H1 (cell line): ENCODE measurements around the gene CNTN6. TPM values are rescaled to one million over a fixed set of nuclear protein-coding genes. Genes with fewer than 3 reads are reported as not detected.

Source experiments
- CTCF ChIA-PET: fragments of 300-600 bp; sonication (Branson Sonifier 250); formaldehyde crosslinking; loops from one replicate; lab custom pipeline; 2021; ENCODE audit not compliant: partially characterized antibody; lab: Charles Lee
- POLR2A ChIA-PET: fragments of 300-600 bp; sonication (Branson Sonifier 250); formaldehyde crosslinking; loops from one replicate; lab custom pipeline; 2021; ENCODE audit warnings: inconsistent platforms; ENCODE audit not compliant: partially characterized antibody; lab: Charles Lee
- DNase-seq, 2 experiments: peaks; one replicate each; pipeline versions ENCODE4 v3.0.0 to v3.0.0-alpha.2; 2010 to 2022; ENCODE audit warnings: low spot score in 2 of 2, low read depth in 1 of 2, mixed read lengths in 1 of 2
- FAIRE-seq: peaks from 2 replicates; lab custom pipeline; 2011; peaks lifted over from hg19 to GRCh38; lab: Jason Lieb, UNC
- H2AFZ ChIP-seq: 2 replicates; pipeline ENCODE4 v1.8.1; 2012; ENCODE audit warnings: low read length, inconsistent platforms
- H2AK5ac ChIP-seq: 2 replicates; pipeline ENCODE4 v1.6.1; 2013; ENCODE audit warnings: low read depth, low read length
- H2BK120ac ChIP-seq: replicated peaks from 2 replicates; pipeline ENCODE3; 2013; ENCODE audit warnings: low read depth, low read length, inconsistent platforms
- H2BK12ac ChIP-seq: 2 replicates; pipeline ENCODE4 v1.6.1; 2013; ENCODE audit warnings: low read depth, low read length
- H2BK15ac ChIP-seq: 2 replicates; pipeline ENCODE4 v1.6.1; 2013; ENCODE audit warnings: low read length
- H2BK20ac ChIP-seq: 2 replicates; pipeline ENCODE4 v1.6.1; 2013; ENCODE audit warnings: low read length
- H2BK5ac ChIP-seq: 2 replicates; pipeline ENCODE4 v1.6.1; 2013; ENCODE audit warnings: low read depth, low read length
- H3K14ac ChIP-seq: 2 replicates; pipeline ENCODE4 v1.6.1; 2013; ENCODE audit warnings: inconsistent platforms; ENCODE audit not compliant: insufficient read length
- H3K18ac ChIP-seq: 2 replicates; pipeline ENCODE4 v1.6.1; 2013; ENCODE audit warnings: low read length; ENCODE audit errors: extremely low read depth
- H3K23ac ChIP-seq: 2 replicates; pipeline ENCODE4 v1.6.1; 2013; ENCODE audit warnings: inconsistent platforms; ENCODE audit not compliant: insufficient read length
- H3K23me2 ChIP-seq: 2 replicates; pipeline ENCODE4 v1.6.1; 2013; ENCODE audit warnings: low read depth, low read length
- H3K27ac ChIP-seq: 2 replicates; pipeline ENCODE4 v1.6.1; 2011; ENCODE audit warnings: low read depth, low read length, inconsistent platforms
- H3K27me3 ChIP-seq, 4 experiments: replicated peaks in 1 of 4; 1 replicate in 1 of 4; 2 replicates in 3 of 4; pipeline versions ENCODE4 v1.6.1 to v1.8.1; 2011 to 2013; ENCODE audit warnings: low read length in 3 of 4, mild to moderate bottlenecking in 3 of 4, inconsistent platforms in 2 of 4, mixed read lengths in 2 of 4, moderate library complexity in 1 of 4; ENCODE audit not compliant: control insufficient read depth in 3 of 4, insufficient read depth in 3 of 4; ENCODE audit errors: extremely low read depth in 1 of 4
- H3K36me3 ChIP-seq, 4 experiments: 2 replicates each; pipeline versions ENCODE4 v1.6.1 to v1.8.1; 2011 to 2013; ENCODE audit warnings: mild to moderate bottlenecking in 4 of 4, low read length in 3 of 4, moderate library complexity in 2 of 4, control low read depth in 1 of 4, inconsistent platforms in 1 of 4; ENCODE audit not compliant: insufficient read depth in 4 of 4, control insufficient read depth in 2 of 4
- H3K4ac ChIP-seq: replicated peaks from 2 replicates; pipeline ENCODE3; 2013; ENCODE audit warnings: low read length, low read depth, mixed read lengths, inconsistent platforms; ENCODE audit not compliant: insufficient read length
- H3K4me1 ChIP-seq, 4 experiments: replicated peaks in 1 of 4; 1 replicate in 1 of 4; 2 replicates in 3 of 4; pipeline versions ENCODE4 v1.6.1 to v1.8.1; 2011 to 2013; ENCODE audit warnings: low read length in 3 of 4, inconsistent platforms in 2 of 4, mixed read lengths in 1 of 4; ENCODE audit not compliant: insufficient read depth in 4 of 4, control insufficient read depth in 3 of 4
- H3K4me2 ChIP-seq, 2 experiments: 2 replicates each; pipeline versions ENCODE4 v1.6.1 to v1.8.1; 2011 to 2013; ENCODE audit warnings: low read depth in 2 of 2, low read length in 2 of 2, control low read depth in 1 of 2, inconsistent platforms in 1 of 2, mild to moderate bottlenecking in 1 of 2; ENCODE audit not compliant: insufficient read depth in 1 of 2
- H3K4me3 ChIP-seq, 4 experiments: fragments of 200-600, 300-600 bp in 1 of 4; sonication (generic), shearing (Covaris generic), sonication (Bioruptor Twin) in 1 of 4; 2 replicates each; pipeline versions ENCODE4 v1.5.1 to v1.8.1; 2011 to 2016; ENCODE audit warnings: low read length in 4 of 4, low read depth in 3 of 4, control low read depth in 2 of 4, inconsistent platforms in 2 of 4, mild to moderate bottlenecking in 2 of 4, mixed read lengths in 1 of 4, moderate library complexity in 1 of 4; ENCODE audit not compliant: insufficient read depth in 2 of 4; ENCODE audit errors: extremely low read depth in 1 of 4
- H3K56ac ChIP-seq: replicated peaks from 2 replicates; pipeline ENCODE3; 2013; ENCODE audit warnings: low read depth, mild to moderate bottlenecking, mixed read lengths, low read length, inconsistent platforms; ENCODE audit not compliant: insufficient read length
- H3K79me1 ChIP-seq: 2 replicates; pipeline ENCODE4 v1.6.1; 2013; ENCODE audit warnings: low read depth, low read length, control low read depth
- H3K79me2 ChIP-seq, 2 experiments: 2 replicates each; pipeline versions ENCODE4 v1.6.1 to v1.8.1; 2012 to 2013; ENCODE audit warnings: low read length in 2 of 2, mild to moderate bottlenecking in 2 of 2, inconsistent platforms in 1 of 2; ENCODE audit not compliant: insufficient read depth in 2 of 2, control insufficient read depth in 1 of 2
- H3K9ac ChIP-seq, 4 experiments: replicated peaks in 1 of 4; 1 replicate in 1 of 4; 2 replicates in 3 of 4; pipeline versions ENCODE4 v1.6.1 to v1.8.1; 2011 to 2013; ENCODE audit warnings: low read depth in 3 of 4, low read length in 3 of 4, control low read depth in 2 of 4, mild to moderate bottlenecking in 2 of 4, moderate library complexity in 2 of 4, inconsistent platforms in 1 of 4; ENCODE audit errors: extremely low read depth in 1 of 4
- H3K9me3 ChIP-seq, 2 experiments: 2 replicates each; pipeline versions ENCODE4 v1.6.1 to v1.8.1; 2012 to 2013; ENCODE audit warnings: mild to moderate bottlenecking in 2 of 2, moderate library complexity in 2 of 2, control low read depth in 1 of 2, inconsistent platforms in 1 of 2, low read depth in 1 of 2, low read length in 1 of 2, mixed read lengths in 1 of 2; ENCODE audit not compliant: insufficient read depth in 2 of 2
- H4K20me1 ChIP-seq, 2 experiments: replicated peaks in 1 of 2; 2 replicates each; pipeline versions ENCODE3 to v1.8.1; 2011 to 2013; ENCODE audit warnings: inconsistent platforms in 2 of 2, low read length in 2 of 2, mild to moderate bottlenecking in 1 of 2; ENCODE audit not compliant: insufficient read depth in 2 of 2, control insufficient read depth in 1 of 2
- H4K5ac ChIP-seq: 2 replicates; pipeline ENCODE4 v1.6.1; 2013; ENCODE audit warnings: low read length, low read depth, mixed read lengths, inconsistent platforms; ENCODE audit not compliant: insufficient read length
- H4K8ac ChIP-seq: 2 replicates; pipeline ENCODE4 v1.8.0; 2013; ENCODE audit warnings: mild to moderate bottlenecking, moderate library complexity, low read length, inconsistent platforms; ENCODE audit not compliant: insufficient read depth; ENCODE audit errors: extremely low read depth
- H4K91ac ChIP-seq: replicated peaks from 2 replicates; pipeline ENCODE3; 2013; ENCODE audit warnings: low read length, mixed read lengths, inconsistent platforms; ENCODE audit not compliant: insufficient read length
- ASH2L ChIP-seq: fragments of 200-600, 300-600 bp; sonication (generic); IDR thresholded peaks from one replicate; pipeline ENCODE4 v1.7.1; 2017; ENCODE audit warnings: low read length
- ATF3 ChIP-seq: IDR thresholded peaks from 2 replicates; pipeline ENCODE4 v1.6.1; 2011; ENCODE audit warnings: low read depth, mild to moderate bottlenecking, low read length; ENCODE audit not compliant: insufficient read depth
- EP300 ChIP-seq, 2 experiments: IDR thresholded peaks; 1 replicate in 1 of 2; 2 replicates in 1 of 2; pipeline ENCODE4 v1.6.1; 2011 to 2012; ENCODE audit warnings: low read depth in 2 of 2, low read length in 2 of 2, mild to moderate bottlenecking in 2 of 2, borderline replicate concordance in 1 of 2, inconsistent platforms in 1 of 2, moderate library complexity in 1 of 2
- GTF2F1 ChIP-seq: IDR thresholded peaks from 2 replicates; pipeline ENCODE4 v1.6.1; 2012; ENCODE audit warnings: low read depth, low read length, improper control_type of control experiment, borderline replicate concordance
- JUND ChIP-seq: IDR thresholded peaks from 2 replicates; pipeline ENCODE4 v1.6.1; 2011; ENCODE audit warnings: mild to moderate bottlenecking, improper control_type of control experiment, low read length
- RBBP5 ChIP-seq: IDR thresholded peaks from 2 replicates; pipeline ENCODE4 v1.7.1; 2012; ENCODE audit warnings: low read depth, mild to moderate bottlenecking, inconsistent platforms, low read length, moderate library complexity, borderline replicate concordance
- RXRA ChIP-seq: IDR thresholded peaks from 2 replicates; pipeline ENCODE4 v1.6.1; 2011; ENCODE audit warnings: low read depth, mild to moderate bottlenecking, low read length, moderate library complexity; ENCODE audit not compliant: insufficient read depth
- SAP30 ChIP-seq: fragments of 300-600 bp; sonication (generic); IDR thresholded peaks from 2 replicates; pipeline ENCODE4 v1.7.1; 2012; ENCODE audit warnings: low read length, moderate library complexity, mild to moderate bottlenecking, inconsistent platforms; ENCODE audit not compliant: insufficient read depth, insufficient replicate concordance
- SIX5 ChIP-seq: IDR thresholded peaks from 2 replicates; pipeline ENCODE4 v1.6.1; 2011; ENCODE audit warnings: mild to moderate bottlenecking, low read depth, low read length
- TAF7 ChIP-seq: optimal IDR thresholded peaks from 2 replicates; pipeline ENCODE3; 2011; ENCODE audit warnings: low read depth, mild to moderate bottlenecking, inconsistent platforms, low read length, moderate library complexity, borderline replicate concordance
- ZNF274 ChIP-seq: IDR thresholded peaks from 2 replicates; pipeline ENCODE4 v1.7.0; 2012; ENCODE audit warnings: low read length, borderline replicate concordance; ENCODE audit errors: extremely low read depth
- WGBS, 2 experiments: shearing (Covaris generic) in 1 of 2; methylation state at CpG; one replicate each; pipeline versions ENCODE4 v1.1.6 to v1.1.7; 2013 to 2015; ENCODE audit warnings: low lambda C conversion rate in 2 of 2, mixed read lengths in 2 of 2, inconsistent platforms in 1 of 2, low coverage in 1 of 2, missing lambda C conversion rate in 1 of 2; ENCODE audit not compliant: insufficient replicate concordance in 2 of 2, insufficient coverage in 1 of 2, insufficient read length in 1 of 2; ENCODE audit errors: extremely low coverage in 1 of 2, missing lambda C conversion rate in 1 of 2; 5-methylcytosine and 5-hydroxymethylcytosine counted together
- polyA plus RNA-seq, 7 experiments: library from polyadenylated mRNA; depleted of rRNA in 3 of 7; stranded (reverse) in 5 of 7; unstranded in 2 of 7; fragments of >200 nt in 5 of 7; fragments of 200-250 nt in 2 of 7; gene quantifications; 1 replicate in 5 of 7; 2 replicates in 1 of 7; 4 replicates in 1 of 7; pipeline versions ENCODE4 v1.2.1 to v1.2.3, GENCODE V29; 2011 to 2013; ENCODE audit warnings: missing spikeins in 2 of 7, mixed read lengths in 2 of 7
- total RNA-seq: library from RNA; stranded (reverse); fragmentation: NEBNext Ultra II Directional; extraction: Animal tissue kit (Norgen Biotek cat#: 25700); gene quantifications from 2 replicates; pipeline ENCODE4 v1.2.1, GENCODE V29; 2021
- TF ChIP-seq, protein P1 (sequence below): IDR thresholded peaks from 2 replicates; pipeline ENCODE4 v1.6.1; 2012; ENCODE audit warnings: inconsistent platforms

CNTN6 gene
- total and polyA plus RNA-seq, 2 of the 8 experiments (the other 6 are each of a cell fraction or from before 2014, with no cell fraction given): not detected

DNA sequence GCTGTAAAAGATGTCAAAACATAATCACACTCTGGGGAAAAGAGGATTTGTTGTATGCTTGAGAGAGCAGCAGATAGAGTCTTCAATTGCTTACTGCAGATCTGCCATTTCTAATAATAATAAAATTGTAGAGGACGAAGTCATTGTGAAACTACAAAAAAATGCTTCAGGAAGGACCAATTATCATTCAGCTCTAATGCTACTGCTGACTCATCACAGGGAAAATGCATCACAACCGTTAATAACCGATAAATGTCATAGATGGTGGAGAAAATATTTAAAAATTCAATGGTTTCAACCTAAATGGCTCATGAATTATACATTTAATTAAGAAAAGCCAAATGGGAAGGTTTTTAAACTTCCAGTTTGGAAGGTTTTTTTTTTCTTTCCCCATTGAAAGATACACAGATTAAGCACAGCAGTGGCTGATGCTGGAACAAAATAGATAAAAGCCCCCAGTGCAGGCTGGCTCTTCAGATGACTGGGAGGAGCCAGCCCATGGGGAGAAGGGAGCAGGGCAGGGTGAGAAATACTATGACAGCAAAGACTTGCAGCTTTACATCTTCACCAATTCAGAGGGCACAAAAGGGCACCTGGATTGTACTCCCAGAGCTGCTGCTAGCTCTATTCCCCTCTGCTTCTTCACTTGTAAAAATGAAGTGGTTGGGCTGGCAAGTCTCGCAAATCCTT lies 196.1 kb downstream of the CNTN6 start:
- Histone ChIP-seq H4K91ac (no peak overlapping the region), H2BK12ac (no peak overlapping the region), H3K4me1 (peaks cover 2 to 12% (median 6%) of the 10 kb centered on the region in 4 experiments; a peak in 4 of 7 replicates), H3K79me1 (no peaks in the 10 kb centered on the region), H2BK20ac (no peak overlapping the region)
- no peak for TF ChIP-seq SIX5
- TF ChIP-seq, protein P1, sequence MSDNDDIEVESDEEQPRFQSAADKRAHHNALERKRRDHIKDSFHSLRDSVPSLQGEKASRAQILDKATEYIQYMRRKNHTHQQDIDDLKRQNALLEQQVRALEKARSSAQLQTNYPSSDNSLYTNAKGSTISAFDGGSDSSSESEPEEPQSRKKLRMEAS: no peak
- TF ChIP-seq EP300 (IDR thresholded peaks at IDR 0.05; ENCODE audit: borderline replicate concordance in 1 of 2, low read depth in 2 of 2, low read length in 2 of 2): no peak
- no peak for TF ChIP-seq ATF3
- no peak for TF ChIP-seq ASH2L
- no peak for TF ChIP-seq GTF2F1
- TF ChIP-seq TAF7: no peak
- no peak for TF ChIP-seq ZNF274
- no peak for TF ChIP-seq RBBP5
- TF ChIP-seq JUND: no peak
- no peak for TF ChIP-seq SAP30
- TF ChIP-seq RXRA: no peak
- TF ChIP-seq, all 59 proteins: peak for 0
- Histone ChIP-seq H3K27me3 (no peaks in the 10 kb centered on the region), H2BK5ac (no peak overlapping the region), H4K20me1 (no peaks in the 10 kb centered on the region), H3K9ac (no peak overlapping the region), H3K27ac (no peak overlapping the region), H3K18ac (peak overlapping the region; percentile 48; the same call in 1 of the 2 replicates), H3K23me2 (no peaks in the 10 kb centered on the region), H3K23ac (no peak overlapping the region), H2AK5ac (no peak overlapping the region), H3K4ac (no peak overlapping the region), H3K4me2 (no peak overlapping the region), H3K79me2 (no peaks in the 10 kb centered on the region), H2BK15ac (no peak overlapping the region), H2BK120ac (peak overlapping the region; percentile 21), H3K4me3 (no peak overlapping the region), H4K8ac (no peak overlapping the region), H3K14ac (no peak overlapping the region), H3K36me3 (no peaks in the 10 kb centered on the region), H3K9me3 (no peaks in the 10 kb centered on the region), H2AFZ (no peak overlapping the region), H3K56ac (no peak overlapping the region), H4K5ac (no peak overlapping the region)
- ChIA-PET POLR2A (no interaction called here), CTCF (interaction anchor here (0.6 kb wide), 1 partner anchor 52 kb away, joined by 3 read pairs; no protein-coding TSS in a partner anchor)
- DNase-seq (no peak), FAIRE-seq (no peak)
- 87% methylated on average over 4 of the region's 4 CpGs; no CpG with 5 or more reads in 1 of the 2 experiments for WGBS, 2 experiments
